HG03565 (cell line): ENCODE results near the gene MNAT1.
"Not testable (repeated sequence)": the region's sequence is repeated elsewhere in the genome, so short reads cannot be mapped to it uniquely, and the experiment has no call there.

Experiments
- ATAC-seq: cut with Tn5 transposase; IDR thresholded peaks from one replicate; pipeline ENCODE4 v1.9.1; 2021; ENCODE audit warnings: mild to moderate bottlenecking, moderate library complexity; ENCODE audit not compliant: unreplicated experiment

MNAT1 gene

DNA sequence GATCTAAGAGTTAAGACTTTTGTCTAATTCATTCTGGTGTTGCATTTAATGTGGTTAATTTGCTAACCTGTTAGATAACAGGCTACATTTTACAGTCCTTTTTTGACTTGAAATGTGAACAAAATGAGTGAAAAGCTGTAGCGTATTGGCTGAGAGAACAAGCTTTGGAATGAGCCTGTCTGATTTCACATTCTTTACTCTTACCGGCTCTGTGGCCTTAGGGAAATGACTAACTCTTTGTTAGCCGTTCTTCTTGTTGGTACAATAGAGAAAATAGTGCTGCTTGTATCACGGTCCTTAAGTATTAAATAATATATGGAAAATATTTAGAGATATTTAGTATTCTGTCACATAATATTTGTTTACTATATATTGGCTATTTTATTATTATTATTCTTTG lies 1.9 kb downstream of the MNAT1 start:
- ATAC-seq: no peak

DNA sequence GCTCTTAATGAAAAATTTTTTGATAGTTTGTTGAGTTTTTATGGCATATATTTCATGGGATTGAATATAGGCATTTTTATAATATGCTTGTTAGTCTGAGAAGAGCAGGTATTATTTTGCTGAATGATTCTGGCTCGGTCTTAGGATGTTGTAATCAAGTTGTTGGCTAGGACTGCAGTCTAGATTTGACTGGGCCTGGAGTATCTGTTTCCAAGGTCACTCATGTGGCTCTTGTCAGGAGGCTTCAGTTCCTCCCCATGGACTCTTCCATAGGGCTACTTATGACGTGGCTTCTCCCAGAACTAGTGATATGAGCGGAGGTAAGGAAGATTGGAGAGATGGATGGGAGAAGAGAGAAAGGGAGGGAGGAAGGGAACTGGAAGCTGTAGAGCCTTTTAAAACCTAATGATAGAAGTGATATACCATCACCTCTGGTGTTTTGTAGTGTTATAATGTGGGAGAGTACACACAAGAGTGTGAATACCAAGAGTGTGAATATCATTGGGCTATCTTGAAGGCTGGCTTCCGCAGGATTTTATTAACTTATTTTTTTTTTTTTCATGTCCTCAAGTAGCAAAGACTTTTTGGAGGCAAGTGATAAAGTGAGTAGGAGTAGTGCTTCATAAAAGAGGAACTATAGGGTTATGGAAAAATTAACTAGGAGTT lies 4.4 kb downstream of the MNAT1 start:
- no peak for ATAC-seq

DNA sequence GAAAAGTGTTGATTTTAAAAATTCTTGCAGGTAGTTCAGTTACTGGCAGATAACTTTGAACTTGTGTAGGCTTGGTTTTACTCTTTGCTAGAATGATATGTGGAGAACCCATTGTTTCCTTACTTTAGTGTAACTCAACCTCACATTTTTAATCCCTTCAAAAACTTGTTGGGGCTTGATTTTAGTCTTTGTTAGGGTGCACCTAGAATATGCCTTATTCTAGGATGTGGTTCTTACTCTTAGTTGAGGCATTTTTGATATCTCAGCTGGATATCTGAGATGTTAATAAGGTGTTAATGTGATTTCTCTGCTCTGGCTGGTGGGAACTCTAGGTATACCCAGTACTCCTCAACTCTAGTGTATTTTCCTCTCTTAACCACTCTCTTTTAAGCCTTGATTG lies 10.0 kb downstream of the MNAT1 start:
- no peak for ATAC-seq

DNA sequence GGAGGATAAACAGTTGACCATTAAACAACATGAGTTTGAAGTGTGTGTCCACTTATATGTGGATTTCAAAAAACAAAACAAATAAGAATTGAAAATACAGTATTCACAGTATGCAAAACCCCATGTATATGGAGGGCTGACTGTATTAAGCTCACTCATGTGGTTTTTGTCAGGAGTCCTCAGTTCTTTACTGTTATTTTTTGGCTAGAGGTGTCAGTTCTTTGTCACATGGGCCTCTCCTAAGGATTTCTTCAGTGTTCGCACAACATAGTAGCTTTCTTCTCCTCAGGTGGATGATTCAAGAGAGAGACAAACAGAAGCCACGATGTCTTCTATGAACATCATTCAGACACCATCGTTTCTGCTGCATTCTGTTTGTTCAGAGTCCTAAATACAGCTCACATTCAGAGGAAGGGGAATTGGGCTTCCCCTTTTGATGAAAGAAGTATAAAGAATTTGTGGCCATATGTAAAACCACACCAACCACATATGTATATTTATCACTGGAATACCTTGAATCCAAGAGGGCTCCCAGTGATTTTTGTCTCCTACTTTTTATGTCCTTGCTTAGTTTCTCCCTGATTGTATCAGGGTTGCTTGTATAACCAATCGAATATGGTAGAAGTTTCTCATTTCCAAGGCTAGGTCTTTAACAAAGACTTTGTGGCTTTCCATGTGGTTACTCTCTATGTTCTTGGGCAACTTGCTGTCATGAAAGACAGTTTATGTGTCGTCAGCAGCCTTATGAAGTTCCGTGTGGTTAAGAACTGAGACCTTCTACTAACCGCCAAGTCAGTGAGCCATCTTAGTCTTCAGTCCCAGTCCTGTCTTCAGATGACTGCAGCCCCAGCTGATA lies 18.9 kb downstream of the MNAT1 start:
- ATAC-seq: peak; percentile 97

DNA sequence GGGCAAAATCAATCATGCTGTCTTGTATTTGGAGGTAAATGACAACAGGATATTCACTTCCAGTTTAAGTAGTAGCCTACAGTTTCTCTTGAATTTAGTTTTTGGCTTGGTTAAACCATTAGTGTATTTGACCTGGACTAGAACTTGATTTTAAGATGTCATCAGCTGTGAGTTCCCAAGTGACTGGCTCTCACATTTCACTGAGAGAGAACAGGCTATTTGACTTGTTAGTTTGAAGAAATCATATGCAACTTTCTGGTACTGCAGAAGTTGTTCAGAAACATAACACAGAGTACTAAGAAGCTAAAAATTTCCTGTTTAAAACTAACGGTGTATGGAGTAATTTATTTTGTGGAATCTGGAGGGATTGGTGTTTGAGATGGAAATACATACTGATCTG lies 22.3 kb downstream of the MNAT1 start:
- ATAC-seq: no peak

DNA sequence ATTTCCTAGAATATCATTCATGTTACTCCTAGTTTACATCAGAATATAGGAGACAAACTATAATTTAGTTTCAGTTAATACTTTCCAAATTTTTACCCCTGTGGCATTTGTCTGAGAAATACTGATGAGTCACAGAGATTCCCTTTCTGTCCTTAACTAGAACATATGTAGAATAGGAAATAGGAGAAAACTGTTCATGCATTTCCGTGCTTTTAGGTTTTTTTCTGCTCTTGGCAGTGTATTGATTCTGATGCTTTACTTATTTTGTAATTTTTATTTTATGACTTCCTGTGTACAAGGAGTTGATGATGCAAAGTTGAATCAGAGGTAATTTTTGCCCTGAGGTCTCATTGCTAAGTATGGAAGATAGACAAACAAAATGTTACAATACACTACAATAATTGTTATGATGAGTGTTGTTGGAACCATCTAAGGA lies 23.0 kb downstream of the MNAT1 start:
- ATAC-seq: no peak

DNA sequence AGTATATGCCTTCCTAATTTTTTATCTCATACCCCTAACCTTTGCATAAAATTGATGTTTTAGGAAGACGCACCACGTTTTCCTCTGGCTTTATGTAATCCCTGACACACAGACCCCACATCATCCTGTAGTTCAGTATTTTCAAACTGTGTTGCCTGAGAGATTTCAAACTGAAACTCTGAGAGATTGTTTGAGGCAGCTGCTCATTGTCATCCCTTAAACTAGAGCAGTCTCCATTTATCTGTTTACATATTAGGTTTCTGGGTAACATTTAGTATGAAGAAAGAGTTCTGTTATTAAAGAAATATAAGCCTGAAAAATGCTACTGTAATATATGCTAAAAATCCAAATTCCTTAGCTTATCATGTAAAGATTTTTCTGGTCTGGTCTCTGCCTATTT lies 24.3 kb downstream of the MNAT1 start:
- ATAC-seq: no peak

DNA sequence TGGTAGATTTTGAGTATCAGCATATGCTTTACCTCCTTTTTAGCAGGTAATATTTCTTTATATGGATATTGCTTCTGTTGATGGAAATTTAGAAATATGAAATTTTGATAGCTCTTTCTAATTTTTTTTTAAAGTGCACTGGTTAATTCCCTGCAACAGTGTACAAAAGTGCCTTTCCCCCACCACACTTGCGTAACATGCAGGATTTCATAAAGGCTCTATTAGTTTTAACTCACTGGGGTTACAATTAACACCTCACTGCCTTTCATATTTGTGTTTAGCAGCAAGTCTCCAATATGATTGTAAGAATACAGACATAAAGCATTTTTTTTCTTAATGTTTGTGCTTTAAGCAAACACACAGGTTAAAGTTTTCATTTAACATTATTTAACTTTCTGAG lies 25.6 kb downstream of the MNAT1 start:
- no peak for ATAC-seq

DNA sequence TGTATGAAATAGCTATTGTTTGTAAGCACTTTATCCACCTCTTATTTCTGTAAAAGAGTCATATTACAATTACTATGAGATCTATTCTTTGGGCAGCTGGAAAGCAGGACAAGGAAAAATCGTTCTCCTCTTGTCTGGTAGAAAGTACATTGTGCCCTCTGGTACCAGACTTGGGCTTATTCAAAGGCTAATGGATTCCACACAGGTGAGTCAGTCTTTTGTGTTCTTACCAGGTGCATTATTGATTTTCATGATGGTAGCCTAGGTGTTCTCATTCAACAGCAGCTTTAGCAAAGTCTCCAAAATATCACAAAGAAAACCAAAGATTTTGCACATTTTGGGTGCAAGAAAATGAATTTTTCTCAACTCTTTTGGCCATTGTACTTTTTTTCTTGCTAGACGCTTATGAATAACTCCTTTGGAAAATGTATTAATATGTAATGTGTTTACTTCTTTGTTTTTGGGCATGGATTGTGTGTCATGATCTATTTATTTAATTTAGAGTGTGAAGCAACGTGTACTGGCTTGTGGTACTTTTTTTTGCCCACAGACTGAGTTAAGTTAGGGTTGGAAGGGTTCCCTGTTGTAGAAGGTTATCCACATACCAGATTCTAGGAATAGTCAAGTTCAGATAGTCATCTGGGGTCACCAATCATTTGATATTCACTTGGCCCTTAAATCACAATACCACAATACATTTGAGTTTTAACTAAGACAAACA lies 26.2 kb downstream of the MNAT1 start:
- no peak for ATAC-seq

DNA sequence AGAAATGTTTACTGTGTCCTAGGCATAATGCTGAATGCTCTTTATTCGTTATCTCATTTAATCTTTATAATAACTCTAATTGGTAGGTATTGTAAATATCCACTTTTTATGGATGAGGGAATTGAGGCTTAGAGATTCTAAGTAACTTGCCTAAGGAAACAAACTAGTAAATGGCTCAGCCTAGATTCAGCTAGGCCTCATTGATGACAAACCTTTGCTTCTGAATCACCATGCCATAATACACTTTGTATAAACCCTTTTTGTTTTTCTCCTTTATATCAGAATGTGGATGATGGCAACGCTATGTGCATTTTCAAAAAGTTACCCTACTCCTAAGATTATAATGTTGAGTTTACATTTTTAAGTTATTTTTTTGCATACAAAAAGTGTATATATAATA lies 34.0 kb downstream of the MNAT1 start:
- no peak for ATAC-seq

DNA sequence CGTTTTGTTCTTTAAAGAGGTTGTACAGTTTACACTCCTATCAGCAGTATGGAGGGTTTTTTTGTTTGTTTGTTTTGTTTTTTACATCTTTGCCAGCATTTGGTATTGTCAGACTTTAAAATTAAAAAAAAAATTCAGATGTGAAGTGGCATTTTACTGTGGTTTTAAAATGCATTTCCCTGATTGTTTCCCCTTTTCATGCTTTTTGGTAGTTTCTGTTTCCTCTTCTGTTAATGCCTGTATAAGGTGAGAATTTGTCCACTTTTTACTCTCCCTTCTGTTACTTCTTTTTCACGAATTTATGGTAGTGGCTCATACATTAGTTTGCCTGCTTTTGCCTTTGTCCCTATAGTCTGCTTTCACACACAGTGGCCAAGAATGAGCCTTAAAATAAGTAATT lies 36.6 kb downstream of the MNAT1 start:
- no peak for ATAC-seq

DNA sequence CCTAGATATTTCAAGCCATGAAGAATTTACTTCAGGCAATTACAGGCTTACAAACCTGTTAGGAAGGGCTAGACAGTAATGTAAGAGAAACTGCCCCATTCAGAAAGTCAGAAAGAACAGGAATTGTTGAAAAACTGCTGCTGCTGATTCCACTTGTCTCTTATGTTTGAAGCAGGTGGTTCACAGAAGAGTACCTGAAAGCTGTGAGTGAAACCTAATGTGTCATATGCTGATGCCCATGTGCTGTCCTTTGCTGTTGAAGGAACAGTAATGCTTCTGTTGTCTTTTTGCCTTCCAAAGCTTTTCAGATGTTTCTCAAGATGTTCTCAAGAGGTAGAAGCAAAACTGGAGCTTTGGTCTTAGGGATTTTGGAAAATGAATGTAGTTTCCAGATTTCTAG lies 39.0 kb downstream of the MNAT1 start:
- ATAC-seq: no peak

DNA sequence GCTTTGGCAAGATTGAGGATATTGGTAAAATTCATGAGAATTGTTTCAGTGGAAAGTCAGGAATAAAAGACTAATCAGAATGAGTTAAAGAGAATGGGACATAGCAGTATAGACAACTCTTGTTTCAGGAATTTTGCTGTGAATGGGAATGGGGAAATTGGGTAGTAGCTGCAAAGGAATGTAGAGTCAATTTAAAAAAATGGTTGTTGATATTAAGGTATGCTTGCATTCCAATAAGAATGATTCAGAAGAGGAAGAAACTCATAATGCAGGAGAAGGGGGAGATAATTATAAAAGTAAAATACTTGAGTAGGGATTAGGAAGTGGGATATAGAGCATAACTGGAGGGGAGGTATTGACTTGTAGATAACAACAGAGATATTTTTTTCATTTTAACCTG lies 40.7 kb downstream of the MNAT1 start:
- no peak for ATAC-seq

DNA sequence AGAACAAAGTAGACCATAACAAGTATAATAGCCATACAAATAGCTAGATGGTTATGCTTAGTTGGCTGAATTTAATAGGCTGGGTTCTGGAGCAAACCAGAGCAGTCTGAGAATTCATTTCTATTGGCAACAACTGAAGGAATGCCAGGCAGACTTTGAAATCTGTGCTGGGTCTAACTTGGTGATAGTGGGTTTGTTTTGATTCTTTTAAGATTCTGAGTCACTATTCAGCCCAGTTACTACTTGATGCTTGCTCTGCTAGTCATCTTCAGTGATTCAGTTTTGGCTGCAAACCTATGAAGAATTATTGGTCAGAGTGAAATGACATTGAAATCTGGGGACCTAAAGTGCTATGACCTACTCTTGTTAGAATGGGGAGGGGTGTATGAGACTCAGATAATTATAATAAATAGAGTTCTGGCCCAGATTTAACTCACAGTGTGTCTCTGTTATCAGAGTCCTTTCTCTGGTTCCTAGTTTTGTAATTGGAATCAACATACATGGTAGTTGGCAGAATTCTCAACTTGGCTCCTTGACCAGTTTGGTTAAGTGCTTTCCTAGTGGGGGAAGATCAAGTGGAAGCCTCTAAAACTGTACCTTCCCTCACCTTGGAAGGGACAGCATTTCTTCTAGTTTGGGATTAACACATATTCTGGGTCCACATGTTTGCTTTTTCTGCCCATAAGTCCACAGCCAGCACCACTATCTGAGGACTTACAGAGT lies 43.5 kb downstream of the MNAT1 start:
- no peak for ATAC-seq

DNA sequence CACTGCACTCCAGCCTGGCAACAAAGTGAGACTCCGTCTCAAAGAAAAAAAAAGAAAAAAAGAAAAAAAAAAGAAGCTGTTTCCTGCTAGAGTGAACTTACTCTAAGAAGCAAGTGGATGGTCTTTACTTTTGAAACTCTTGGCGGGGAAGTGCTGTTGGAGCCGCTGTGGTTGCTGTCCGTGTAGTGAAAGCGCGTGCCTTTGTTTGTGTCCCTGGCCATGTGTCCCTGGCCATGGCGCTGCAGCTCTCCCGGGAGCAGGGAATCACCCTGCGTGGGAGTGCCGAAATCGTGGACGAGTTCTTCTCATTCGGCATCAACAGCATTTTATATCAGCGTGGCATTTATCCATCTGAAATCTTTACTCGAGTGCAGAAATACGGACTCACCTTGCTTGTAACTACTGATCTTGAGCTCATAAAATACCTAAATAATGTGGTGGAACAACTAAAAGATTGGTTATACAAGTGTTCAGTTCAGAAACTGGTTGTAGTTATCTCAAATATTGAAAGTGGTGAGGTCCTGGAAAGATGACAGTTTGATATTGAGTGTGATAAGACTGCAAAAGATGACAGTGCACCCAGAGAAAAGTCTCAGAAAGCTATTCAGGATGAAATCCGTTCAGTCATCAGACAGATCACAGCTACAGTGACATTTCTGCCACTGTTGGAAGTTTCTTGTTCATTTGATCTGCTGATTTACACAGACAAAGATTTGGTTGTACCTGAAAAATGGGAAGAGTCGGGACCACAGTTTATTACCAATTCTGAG lies 45.4 kb downstream of the MNAT1 start:
- not testable (repeated sequence) for ATAC-seq

DNA sequence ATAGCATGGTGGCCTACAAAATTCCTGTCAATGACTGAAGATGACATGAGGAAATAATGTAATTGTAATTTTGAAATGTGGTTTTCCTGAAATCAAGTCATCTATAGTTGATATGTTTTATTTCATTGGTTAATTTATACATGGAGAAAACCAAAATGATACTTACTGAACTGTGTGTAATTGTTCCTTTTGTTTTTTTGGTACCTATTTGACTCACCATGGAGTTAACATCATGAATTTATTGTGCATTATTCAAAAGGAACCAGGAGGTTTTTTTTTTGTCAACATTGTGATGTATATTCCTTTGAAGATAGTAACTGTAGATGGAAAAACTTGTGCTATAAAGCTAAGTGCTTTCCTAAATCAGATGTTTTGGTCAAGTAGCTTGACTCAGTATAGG lies 46.0 kb downstream of the MNAT1 start:
- not testable (repeated sequence) for ATAC-seq

DNA sequence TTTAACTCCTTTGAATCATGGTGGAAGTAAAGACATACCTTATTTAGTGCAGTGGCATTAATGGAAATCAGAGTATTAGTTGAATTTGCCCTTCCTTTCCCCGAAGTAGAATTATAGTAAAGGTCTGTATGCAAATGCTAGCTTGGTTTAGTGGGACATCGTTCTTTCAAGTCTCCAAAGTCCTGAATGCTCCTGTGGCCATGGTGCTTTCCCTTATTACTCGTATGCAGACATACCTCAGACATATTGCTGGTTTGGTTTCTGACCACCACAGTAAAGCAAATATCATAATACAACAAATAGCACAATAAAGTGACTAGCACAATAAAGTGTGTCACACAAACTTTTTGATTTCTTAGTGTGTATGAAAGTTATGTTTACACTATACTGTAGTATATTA lies 52.3 kb downstream of the MNAT1 start:
- no peak for ATAC-seq

DNA sequence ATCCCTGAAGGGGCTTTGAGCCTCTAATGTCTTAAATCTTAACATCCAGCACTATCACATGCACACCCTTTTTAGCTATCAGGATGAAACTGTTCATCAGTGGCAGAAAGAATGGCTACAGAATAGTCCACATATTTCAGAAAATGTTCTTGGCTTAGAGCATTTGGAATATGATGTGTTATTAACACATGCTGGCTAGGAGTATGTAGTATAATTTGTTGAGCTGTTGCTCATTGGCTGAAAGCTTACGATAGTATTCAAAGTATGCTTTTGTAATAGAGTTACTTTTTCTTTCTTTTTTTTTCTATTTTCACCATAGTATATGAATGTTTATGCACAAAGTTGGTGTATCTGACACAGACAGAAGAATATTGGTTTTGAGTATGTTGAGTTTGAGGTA lies 55.1 kb downstream of the MNAT1 start:
- no peak for ATAC-seq

DNA sequence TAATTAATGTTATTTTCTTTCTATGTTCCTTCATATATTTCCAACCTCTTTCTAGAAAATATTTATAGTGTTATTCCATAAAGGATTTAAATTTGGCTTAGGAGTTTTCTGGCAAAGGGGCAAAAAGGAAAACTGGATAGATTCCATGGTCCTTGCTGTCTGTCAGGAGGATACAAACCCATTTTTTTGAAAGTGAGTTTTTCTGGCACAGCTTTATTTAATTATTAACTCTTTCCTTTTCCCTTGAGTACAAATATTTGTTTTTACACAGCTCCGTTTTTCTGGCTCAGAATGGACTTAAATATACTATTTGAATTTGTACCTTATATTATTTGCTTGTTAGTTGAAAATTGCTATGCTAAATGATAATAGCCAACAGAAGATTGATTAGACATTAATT lies 56.3 kb downstream of the MNAT1 start:
- ATAC-seq: no peak

DNA sequence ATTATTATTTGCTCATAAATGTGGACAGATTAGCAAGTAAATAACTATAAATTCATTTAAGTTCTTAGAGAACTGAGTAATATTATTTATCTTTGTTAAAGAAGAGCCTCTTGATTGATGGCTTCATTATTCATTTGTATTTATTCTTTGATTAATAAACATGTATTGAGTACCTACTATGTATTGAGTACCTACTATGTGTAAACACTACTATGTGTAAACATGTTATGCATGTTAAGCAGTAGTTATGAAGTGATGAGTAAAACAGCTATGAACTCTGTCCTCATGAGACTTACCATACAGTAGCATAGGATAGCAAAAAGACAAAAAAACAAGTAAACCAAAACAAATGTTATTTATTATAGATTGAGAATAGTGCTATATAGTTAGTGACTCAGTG lies 61.9 kb downstream of the MNAT1 start:
- no peak for ATAC-seq
